D721Med (cell line): ENCODE measurements around the gene SHROOM3.

Experiments used
- DNase-seq: peaks from one replicate; pipeline ENCODE4 v3.0.0; 2011; ENCODE audit warnings: low spot score; ENCODE audit not compliant: insufficient read length
- FAIRE-seq: peaks from 2 replicates; lab custom pipeline; 2011; peaks lifted over from hg19 to GRCh38; lab: Jason Lieb, UNC
- TF ChIP-seq, protein P1 (sequence below): IDR thresholded peaks from 2 replicates; pipeline ENCODE4 v1.5.1; 2012; ENCODE audit warnings: mild to moderate bottlenecking, control low read depth; ENCODE audit not compliant: insufficient read depth; ENCODE audit errors: missing control alignments

SHROOM3 gene

DNA sequence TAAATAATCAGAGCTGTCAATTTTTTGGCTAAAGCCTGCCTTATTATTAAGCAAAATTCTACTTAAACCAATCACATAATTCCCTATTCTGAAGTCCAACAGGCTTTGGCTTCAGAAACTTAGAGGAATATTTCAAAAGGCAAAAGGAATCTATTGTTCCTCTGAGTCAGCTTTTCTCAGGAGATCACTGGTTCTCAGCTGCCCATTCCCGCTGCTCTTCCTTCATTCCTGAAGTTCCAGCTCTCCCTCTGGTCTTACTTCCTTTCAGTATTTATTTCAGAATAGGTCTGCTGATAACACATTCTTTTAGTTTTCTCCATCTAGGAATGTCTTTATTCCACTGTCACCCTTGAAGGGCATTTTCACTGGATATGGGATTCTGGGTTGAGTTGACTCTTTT, 329.2 kb downstream of the SHROOM3 start:
- FAIRE-seq (no peak), DNase-seq (no peak)
- TF ChIP-seq, protein P1, sequence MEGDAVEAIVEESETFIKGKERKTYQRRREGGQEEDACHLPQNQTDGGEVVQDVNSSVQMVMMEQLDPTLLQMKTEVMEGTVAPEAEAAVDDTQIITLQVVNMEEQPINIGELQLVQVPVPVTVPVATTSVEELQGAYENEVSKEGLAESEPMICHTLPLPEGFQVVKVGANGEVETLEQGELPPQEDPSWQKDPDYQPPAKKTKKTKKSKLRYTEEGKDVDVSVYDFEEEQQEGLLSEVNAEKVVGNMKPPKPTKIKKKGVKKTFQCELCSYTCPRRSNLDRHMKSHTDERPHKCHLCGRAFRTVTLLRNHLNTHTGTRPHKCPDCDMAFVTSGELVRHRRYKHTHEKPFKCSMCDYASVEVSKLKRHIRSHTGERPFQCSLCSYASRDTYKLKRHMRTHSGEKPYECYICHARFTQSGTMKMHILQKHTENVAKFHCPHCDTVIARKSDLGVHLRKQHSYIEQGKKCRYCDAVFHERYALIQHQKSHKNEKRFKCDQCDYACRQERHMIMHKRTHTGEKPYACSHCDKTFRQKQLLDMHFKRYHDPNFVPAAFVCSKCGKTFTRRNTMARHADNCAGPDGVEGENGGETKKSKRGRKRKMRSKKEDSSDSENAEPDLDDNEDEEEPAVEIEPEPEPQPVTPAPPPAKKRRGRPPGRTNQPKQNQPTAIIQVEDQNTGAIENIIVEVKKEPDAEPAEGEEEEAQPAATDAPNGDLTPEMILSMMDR, result no peak

DNA sequence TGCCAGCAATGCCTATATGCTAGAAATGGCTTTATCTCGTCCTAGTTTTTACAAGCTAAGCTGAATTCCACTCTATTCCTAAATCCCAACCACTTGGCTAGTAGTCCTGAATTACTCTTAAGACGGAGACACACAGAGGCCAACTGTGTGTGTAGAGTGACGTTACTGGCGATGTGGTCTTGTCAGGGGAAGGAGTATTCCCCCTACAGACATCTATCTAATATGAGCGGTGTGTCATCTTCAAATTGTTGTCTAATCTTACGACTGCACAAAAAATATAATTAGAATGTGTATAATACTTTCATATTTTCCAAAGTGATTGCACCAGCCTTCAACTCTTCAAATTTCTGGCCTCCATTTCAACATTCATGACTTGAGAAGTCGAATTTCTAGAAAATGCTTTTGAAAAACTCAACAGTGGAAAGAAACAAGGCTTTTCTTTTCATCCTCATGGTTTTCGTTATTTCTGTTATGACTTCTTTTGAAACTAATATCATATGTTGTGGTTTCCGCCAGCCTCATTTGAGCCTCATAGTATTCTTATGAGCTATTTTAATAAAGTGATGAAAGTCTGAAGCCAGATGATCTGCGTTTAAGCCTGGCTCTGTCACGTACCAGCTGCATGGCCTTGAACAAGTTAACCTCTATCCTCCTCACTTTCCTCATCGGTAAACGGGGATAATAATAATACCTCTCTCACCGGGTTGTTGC, 330.6 kb downstream of the SHROOM3 start:
- FAIRE-seq, result no peak
- TF ChIP-seq, protein P1, result no peak
- DNase-seq, result no peak

DNA sequence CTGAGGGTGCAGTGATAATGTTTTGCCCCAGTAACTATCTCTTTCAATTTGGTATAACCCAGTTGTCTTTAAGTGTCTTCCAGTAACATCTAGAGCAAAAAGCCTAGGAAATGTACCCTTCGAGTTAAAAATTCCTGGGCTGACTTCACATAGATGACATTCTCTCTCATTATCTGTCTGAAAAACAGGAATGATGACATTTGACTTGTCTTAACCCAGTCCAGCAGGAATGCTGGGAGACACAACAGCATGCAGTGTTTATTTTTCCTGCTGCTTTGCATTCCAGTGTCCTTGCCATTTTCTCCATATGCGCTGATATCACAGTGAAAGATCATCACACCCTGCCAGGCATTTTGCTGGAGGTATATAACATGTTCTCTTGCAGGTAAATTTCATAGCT, 333.0 kb downstream of the SHROOM3 start:
- FAIRE-seq (no peak), DNase-seq (no peak)
- TF ChIP-seq, protein P1, result no peak

DNA sequence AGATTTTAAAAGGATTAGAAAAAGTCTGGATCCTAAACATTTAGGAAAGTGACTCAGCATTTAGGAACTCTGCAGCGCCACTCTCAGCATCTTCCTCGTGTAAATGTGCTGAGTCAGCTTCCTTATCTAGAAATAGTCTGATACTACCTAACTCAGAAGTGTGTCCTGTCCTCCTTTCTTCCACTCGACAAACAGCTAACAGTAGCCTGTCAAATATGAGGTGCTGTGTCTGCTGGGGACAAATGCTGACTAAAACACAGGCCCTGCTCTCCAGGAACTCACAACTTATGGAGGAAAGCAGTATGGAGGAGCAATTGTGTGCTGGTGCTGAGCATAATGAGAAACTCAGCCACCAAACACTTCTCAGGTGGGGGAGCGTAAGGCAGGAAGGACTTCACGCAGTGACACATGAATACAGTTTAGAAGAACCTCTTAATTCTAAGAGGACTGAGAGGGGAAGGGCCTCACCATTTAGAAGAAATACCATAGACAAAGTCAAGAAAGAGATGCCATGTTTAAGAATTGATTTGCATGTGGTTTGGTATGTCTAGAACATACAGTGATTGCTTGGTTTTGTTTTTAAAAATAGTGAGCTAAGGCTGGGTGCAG, 337.6 kb downstream of the SHROOM3 start:
- no peak for FAIRE-seq
- no peak for DNase-seq
- TF ChIP-seq, protein P1, result no peak

DNA sequence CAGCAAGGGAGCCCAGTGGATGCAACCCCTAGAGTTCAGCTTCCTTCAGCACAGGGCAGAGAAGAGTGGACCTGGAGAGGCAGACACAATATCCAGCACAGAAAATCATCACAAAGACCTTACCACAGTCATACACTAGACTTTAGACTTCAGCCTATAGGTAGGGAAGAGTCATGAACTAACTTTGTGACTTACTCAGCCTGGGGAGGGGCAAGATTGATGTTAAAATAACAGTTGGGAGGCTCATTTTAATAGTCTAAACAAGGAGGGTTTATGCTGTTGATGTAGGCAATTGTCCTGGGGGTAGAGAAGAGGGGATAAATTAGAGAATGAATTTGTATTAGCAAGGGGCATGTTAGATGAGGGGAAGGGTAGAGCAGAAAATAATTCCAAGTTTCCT, 338.7 kb downstream of the SHROOM3 start:
- TF ChIP-seq, protein P1, result no peak
- FAIRE-seq (no peak), DNase-seq (no peak)

DNA sequence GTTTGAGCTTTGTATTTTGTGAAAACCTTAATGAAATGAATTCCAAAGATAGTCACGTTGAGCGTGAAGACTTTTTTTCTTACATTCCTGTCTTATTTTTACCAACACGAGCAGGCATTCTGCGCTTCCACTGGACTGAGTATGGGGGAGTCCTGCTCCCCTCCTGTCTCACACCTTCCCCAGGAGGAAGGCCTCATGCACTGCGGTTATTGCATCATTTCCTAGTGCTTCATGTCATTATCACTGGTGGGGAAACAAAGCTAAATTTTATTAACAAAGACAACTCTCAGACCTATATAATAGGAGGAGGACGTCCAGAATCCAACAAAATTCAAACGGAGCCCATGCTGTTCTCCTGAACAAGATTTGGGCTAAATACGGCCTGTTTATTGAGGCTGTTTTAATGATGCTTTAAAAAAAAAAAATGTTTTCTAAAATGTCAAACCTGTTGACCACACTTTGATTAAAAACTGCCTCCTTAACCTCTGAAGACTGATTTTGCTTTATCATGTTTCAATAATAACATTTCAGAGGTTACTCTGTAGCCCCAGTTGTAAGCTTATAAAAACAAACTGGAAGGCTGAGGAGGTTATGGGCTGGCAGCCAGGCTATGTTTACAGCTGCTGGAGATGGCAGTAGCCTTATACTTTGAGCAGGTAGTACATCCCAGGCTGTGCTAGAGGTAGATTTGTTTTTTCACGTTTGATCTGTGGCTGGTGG, 344.9 kb downstream of the SHROOM3 start:
- TF ChIP-seq, protein P1, result no peak
- DNase-seq, result no peak
- FAIRE-seq, result no peak
